Hematopoietic multipotent progenitor cell treated with erythropoietin and hydrocortisone succinate and interleukin-3 and kit ligand, for 8 days (in vitro differentiated cells): ENCODE data around the gene GLDC.
A peak's percentile ranks its signal among the peaks of the same experiment; 100 is the strongest.

ENCODE experiments used
- DNase-seq: peaks from one replicate; pipeline ENCODE4 v3.0.0-alpha.2; 2015

Gene GLDC

GRCh38 chr9:6616951-6617602 is 28.5 kb downstream of the GLDC start:
- no peak for DNase-seq

GRCh38 chr9:6614489-6614888 is 31.0 kb downstream of the GLDC start:
- no peak for DNase-seq

GRCh38 chr9:6611865-6612264 is 33.7 kb downstream of the GLDC start:
- no peak for DNase-seq

GRCh38 chr9:6610073-6610472 is 35.5 kb downstream of the GLDC start:
- no peak for DNase-seq

GRCh38 chr9:6609497-6610016 is 36.0 kb downstream of the GLDC start:
- DNase-seq = no peak

- DNase-seq = no peak
These were observed 40.3 kb downstream of the GLDC start for GRCh38 chr9:6605202-6605601.

- DNase-seq = no peak
These were observed 45.1 kb downstream of the GLDC start for GRCh38 chr9:6600426-6600825.

- DNase-seq = no peak
These were observed 45.5 kb downstream of the GLDC start for GRCh38 chr9:6600006-6600405.

- DNase-seq = no peak
These were observed 47.2 kb downstream of the GLDC start for GRCh38 chr9:6598249-6598725.

GRCh38 chr9:6592791-6593190 is 52.7 kb downstream of the GLDC start:
- no peak for DNase-seq

GRCh38 chr9:6592231-6592630 is 53.3 kb downstream of the GLDC start:
- DNase-seq = no peak

GRCh38 chr9:6590772-6591384 is 54.7 kb downstream of the GLDC start:
- no peak for DNase-seq

GRCh38 chr9:6590334-6590733 is 55.2 kb downstream of the GLDC start:
- no peak for DNase-seq

GRCh38 chr9:6584881-6585597 is 60.5 kb downstream of the GLDC start:
- DNase-seq = peak; percentile 62

- DNase-seq = no peak
These were observed 64.3 kb downstream of the GLDC start for GRCh38 chr9:6581253-6581652.

GRCh38 chr9:6579613-6580012 is 65.9 kb downstream of the GLDC start:
- no peak for DNase-seq

- no peak for DNase-seq
These were observed 68.5 kb downstream of the GLDC start for GRCh38 chr9:6576987-6577386.

- no peak for DNase-seq
These were observed 70.0 kb downstream of the GLDC start for GRCh38 chr9:6575324-6576034.

GRCh38 chr9:6567140-6567591 is 78.4 kb downstream of the GLDC start:
- DNase-seq = no peak

GRCh38 chr9:6566409-6567139 is 79.0 kb downstream of the GLDC start:
- no peak for DNase-seq

GRCh38 chr9:6565312-6565711 is 80.2 kb downstream of the GLDC start:
- no peak for DNase-seq

GRCh38 chr9:6564868-6565267 is 80.7 kb downstream of the GLDC start:
- DNase-seq = no peak
